Panc1 (cell line): Measurements from ENCODE around the gene ACACA. TPM values are rescaled to one million over a fixed set of nuclear protein-coding genes. Genes with fewer than 3 reads are reported as not detected.

Experiments
- ATAC-seq: fragments of 200-7000 bp; cut with Tn5 transposase; 2 replicates; pipeline ENCODE4 v1.9.1; 2020; ENCODE audit warnings: mild to moderate bottlenecking, moderate library complexity
- BruUV-seq: library from RNA; stranded (reverse); fragments of 400-500 nt; replicated peaks from 2 replicates; lab custom pipeline; 2021; lab: Mats Ljungman, UMichigan
- CTCF ChIA-PET: fragments of 300-600 bp; sonication (Branson Sonifier 250); formaldehyde crosslinking; loops from one replicate; lab custom pipeline; 2022; ENCODE audit warnings: antibody characterized with exemption; lab: Charles Lee
- POLR2A ChIA-PET: fragments of 300-600 bp; sonication (Branson Sonifier 250); formaldehyde crosslinking; loops from one replicate; lab custom pipeline; 2022; ENCODE audit warnings: antibody characterized with exemption; lab: Charles Lee
- DNase-seq: peaks from one replicate; pipeline ENCODE4 v3.0.0-alpha.2; 2010; ENCODE audit warnings: low read depth, low spot score
- H3K27ac ChIP-seq: 2 replicates; pipeline ENCODE4 v1.5.1; 2011; ENCODE audit warnings: mild to moderate bottlenecking, low read length, inconsistent platforms
- H3K27me3 ChIP-seq: fragments of 200-500 bp; sonication (Bioruptor generic); 2 replicates; pipeline ENCODE4 v1.6.0; 2014; ENCODE audit warnings: low read length, inconsistent platforms; ENCODE audit not compliant: control insufficient read depth, insufficient read depth
- H3K36me3 ChIP-seq: fragments of 200-500 bp; sonication (Bioruptor generic); 2 replicates; pipeline ENCODE4 v1.5.1; 2014; ENCODE audit warnings: inconsistent platforms, mild to moderate bottlenecking, low read length, moderate library complexity; ENCODE audit not compliant: control insufficient read depth, insufficient read depth
- H3K4me1 ChIP-seq: 2 replicates; pipeline ENCODE4 v1.5.1; 2011; ENCODE audit warnings: inconsistent platforms, mild to moderate bottlenecking, low read length, moderate library complexity; ENCODE audit not compliant: control insufficient read depth, insufficient read depth
- H3K4me3 ChIP-seq, 2 experiments: 2 replicates each; pipeline ENCODE4 v1.5.1; 2011 to 2012; ENCODE audit warnings: low read depth in 2 of 2, low read length in 2 of 2, mild to moderate bottlenecking in 2 of 2, inconsistent platforms in 1 of 2, moderate library complexity in 1 of 2
- H3K9me3 ChIP-seq: fragments of 200-500 bp; sonication (Bioruptor generic); 2 replicates; pipeline ENCODE4 v1.5.1; 2014; ENCODE audit warnings: low read depth, mild to moderate bottlenecking, inconsistent platforms, low read length, moderate library complexity; ENCODE audit not compliant: control insufficient read depth, insufficient read depth
- POLR2AphosphoS5 ChIP-seq: IDR thresholded peaks from 2 replicates; pipeline ENCODE4 v1.6.1; 2012; ENCODE audit warnings: mild to moderate bottlenecking, low read depth, low read length, moderate library complexity
- SIN3A ChIP-seq: IDR thresholded peaks from 2 replicates; pipeline ENCODE4 v1.6.1; 2012; ENCODE audit warnings: low read depth, mild to moderate bottlenecking, low read length, moderate library complexity, borderline replicate concordance; ENCODE audit not compliant: insufficient read depth
- TCF7L2 ChIP-seq: IDR thresholded peaks from 2 replicates; pipeline ENCODE4 v1.6.1; 2011; ENCODE audit warnings: mild to moderate bottlenecking, low read depth, low read length, inconsistent platforms
- in situ Hi-C: cut with HindIII; loops from 2 replicates; pipeline ENCODE4 v1.10.0; 2016; ENCODE audit warnings: low sequenced_read_pairs, low pct_unique_long_range_greater_than_20kb
- intact Hi-C: fragments of 100-400 bp; cut with micrococcal nuclease; formaldehyde crosslinking; loops from one replicate; pipeline ENCODE4 v1.10.0; 2022; ENCODE audit not compliant: unreplicated experiment
- total RNA-seq: library from RNA; stranded (reverse); gene quantifications from one replicate; pipeline ENCODE4 v1.2.1, GENCODE V29; 2021; ENCODE audit not compliant: unreplicated experiment
- TF ChIP-seq, protein P1 (sequence below), 2 experiments: IDR thresholded peaks; 2 replicates each; pipeline ENCODE4 v1.6.1; 2011 to 2012; ENCODE audit warnings: low read depth in 2 of 2, control low read depth in 1 of 2, low read length in 1 of 2, mild to moderate bottlenecking in 1 of 2, moderate library complexity in 1 of 2; ENCODE audit not compliant: insufficient read depth in 1 of 2
- TF ChIP-seq, protein P2 (sequence below): fragments of 450-650 bp; IDR thresholded peaks from 2 replicates; pipeline ENCODE4 v1.5.1; 2017; ENCODE audit warnings: mild to moderate bottlenecking

Gene ACACA
- total RNA-seq, 1 experiment from 2014 or later: 131 TPM

DNA sequence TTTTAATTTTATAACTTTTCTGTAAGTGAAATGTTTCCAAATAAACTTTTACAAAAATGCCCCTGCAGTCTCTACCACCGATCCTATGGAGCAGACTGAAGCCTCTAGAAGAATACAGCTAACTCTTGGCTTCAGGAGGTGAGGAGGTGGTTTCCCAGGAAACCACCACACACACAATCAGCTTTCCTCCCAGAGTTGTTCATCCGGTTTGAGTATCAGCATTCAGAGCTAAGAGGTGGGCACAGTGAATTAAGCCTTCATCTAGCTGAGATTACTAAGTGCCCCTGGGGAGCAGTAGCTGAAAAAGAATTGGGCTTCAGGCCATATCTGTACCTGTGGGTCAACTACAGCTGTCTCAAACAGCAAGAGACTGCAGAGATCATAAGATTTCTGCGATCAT lies 318.2 kb downstream of the ACACA start:
- H3K27ac ChIP-seq: no peak overlapping the region
- POLR2A ChIA-PET: no interaction called here
- BruUV-seq: no TSS peak
- no peaks in the 10 kb centered on the region for H3K27me3 ChIP-seq
- in situ Hi-C loops: no loop called here
- no peaks in the 10 kb centered on the region for H3K4me1 ChIP-seq
- no peak for DNase-seq
- H3K4me3 ChIP-seq: no peak overlapping the region
- H3K36me3 ChIP-seq: peaks cover 7% of the 10 kb centered on the region
- TF ChIP-seq, protein P1, sequence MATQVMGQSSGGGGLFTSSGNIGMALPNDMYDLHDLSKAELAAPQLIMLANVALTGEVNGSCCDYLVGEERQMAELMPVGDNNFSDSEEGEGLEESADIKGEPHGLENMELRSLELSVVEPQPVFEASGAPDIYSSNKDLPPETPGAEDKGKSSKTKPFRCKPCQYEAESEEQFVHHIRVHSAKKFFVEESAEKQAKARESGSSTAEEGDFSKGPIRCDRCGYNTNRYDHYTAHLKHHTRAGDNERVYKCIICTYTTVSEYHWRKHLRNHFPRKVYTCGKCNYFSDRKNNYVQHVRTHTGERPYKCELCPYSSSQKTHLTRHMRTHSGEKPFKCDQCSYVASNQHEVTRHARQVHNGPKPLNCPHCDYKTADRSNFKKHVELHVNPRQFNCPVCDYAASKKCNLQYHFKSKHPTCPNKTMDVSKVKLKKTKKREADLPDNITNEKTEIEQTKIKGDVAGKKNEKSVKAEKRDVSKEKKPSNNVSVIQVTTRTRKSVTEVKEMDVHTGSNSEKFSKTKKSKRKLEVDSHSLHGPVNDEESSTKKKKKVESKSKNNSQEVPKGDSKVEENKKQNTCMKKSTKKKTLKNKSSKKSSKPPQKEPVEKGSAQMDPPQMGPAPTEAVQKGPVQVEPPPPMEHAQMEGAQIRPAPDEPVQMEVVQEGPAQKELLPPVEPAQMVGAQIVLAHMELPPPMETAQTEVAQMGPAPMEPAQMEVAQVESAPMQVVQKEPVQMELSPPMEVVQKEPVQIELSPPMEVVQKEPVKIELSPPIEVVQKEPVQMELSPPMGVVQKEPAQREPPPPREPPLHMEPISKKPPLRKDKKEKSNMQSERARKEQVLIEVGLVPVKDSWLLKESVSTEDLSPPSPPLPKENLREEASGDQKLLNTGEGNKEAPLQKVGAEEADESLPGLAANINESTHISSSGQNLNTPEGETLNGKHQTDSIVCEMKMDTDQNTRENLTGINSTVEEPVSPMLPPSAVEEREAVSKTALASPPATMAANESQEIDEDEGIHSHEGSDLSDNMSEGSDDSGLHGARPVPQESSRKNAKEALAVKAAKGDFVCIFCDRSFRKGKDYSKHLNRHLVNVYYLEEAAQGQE (IDR thresholded peaks at IDR 0.05; ENCODE audit: insufficient read depth in 1 of 2, low read depth in 2 of 2, low read length in 1 of 2): no peak
- TF ChIP-seq TCF7L2 (no peak), SIN3A (no peak), POLR2AphosphoS5 (no peak)
- TF ChIP-seq, protein P2, sequence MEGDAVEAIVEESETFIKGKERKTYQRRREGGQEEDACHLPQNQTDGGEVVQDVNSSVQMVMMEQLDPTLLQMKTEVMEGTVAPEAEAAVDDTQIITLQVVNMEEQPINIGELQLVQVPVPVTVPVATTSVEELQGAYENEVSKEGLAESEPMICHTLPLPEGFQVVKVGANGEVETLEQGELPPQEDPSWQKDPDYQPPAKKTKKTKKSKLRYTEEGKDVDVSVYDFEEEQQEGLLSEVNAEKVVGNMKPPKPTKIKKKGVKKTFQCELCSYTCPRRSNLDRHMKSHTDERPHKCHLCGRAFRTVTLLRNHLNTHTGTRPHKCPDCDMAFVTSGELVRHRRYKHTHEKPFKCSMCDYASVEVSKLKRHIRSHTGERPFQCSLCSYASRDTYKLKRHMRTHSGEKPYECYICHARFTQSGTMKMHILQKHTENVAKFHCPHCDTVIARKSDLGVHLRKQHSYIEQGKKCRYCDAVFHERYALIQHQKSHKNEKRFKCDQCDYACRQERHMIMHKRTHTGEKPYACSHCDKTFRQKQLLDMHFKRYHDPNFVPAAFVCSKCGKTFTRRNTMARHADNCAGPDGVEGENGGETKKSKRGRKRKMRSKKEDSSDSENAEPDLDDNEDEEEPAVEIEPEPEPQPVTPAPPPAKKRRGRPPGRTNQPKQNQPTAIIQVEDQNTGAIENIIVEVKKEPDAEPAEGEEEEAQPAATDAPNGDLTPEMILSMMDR: no peak
- intact Hi-C loops: no loop called here
- no peak for ATAC-seq
- CTCF ChIA-PET: no interaction called here
- H3K9me3 ChIP-seq: no peaks in the 10 kb centered on the region

DNA sequence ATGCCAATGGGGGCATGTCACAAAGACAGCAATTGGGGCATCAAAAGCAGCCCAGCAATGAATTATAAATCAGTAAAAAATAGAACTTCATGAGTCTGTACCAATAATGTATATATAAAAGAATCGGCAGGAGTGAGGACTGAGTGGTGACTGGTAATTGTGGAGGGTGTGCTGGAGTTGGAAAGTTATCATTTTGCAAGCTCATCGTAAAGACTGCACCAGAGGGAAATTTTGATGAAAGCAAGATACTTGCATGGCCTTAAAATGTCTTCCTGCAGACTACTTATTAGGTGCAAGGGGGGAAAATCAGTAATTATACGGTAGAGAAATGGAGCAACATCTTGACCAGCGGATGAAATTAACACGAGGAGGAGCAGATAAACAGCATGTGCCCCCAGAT lies 319.0 kb downstream of the ACACA start:
- intact Hi-C loops (no loop called here), in situ Hi-C loops (no loop called here)
- Histone ChIP-seq H3K4me1 (no peaks in the 10 kb centered on the region), H3K9me3 (no peaks in the 10 kb centered on the region), H3K27me3 (no peaks in the 10 kb centered on the region), H3K4me3 (no peak overlapping the region), H3K36me3 (peaks cover 7% of the 10 kb centered on the region), H3K27ac (no peak overlapping the region)
- ATAC-seq (no peak), DNase-seq (no peak)
- TF ChIP-seq, protein P1 (IDR thresholded peaks at IDR 0.05; ENCODE audit: insufficient read depth in 1 of 2, low read depth in 2 of 2, low read length in 1 of 2): no peak
- TF ChIP-seq POLR2AphosphoS5 (no peak), SIN3A (no peak)
- TF ChIP-seq, protein P2: no peak
- ChIA-PET CTCF (no interaction called here), POLR2A (no interaction called here)
- no TSS peak for BruUV-seq
